A673 (cell line): ENCODE measurements around the gene IGF2BP1. TPM values are rescaled to one million over a fixed set of nuclear protein-coding genes. Genes with fewer than 3 reads are reported as not detected.
"Not testable (repeated sequence)": the region's sequence is repeated elsewhere in the genome, so short reads cannot be mapped to it uniquely, and the experiment has no call there.

ENCODE experiments used
- BruUV-seq: library from RNA; stranded (reverse); fragments of 400-500 nt; replicated peaks from 2 replicates; lab custom pipeline; 2021; lab: Mats Ljungman, UMichigan
- CTCF ChIA-PET: fragments of 300-600 bp; sonication (Branson Sonifier 250); formaldehyde crosslinking; loops from one replicate; lab custom pipeline; 2022; ENCODE audit warnings: antibody characterized with exemption; lab: Charles Lee
- POLR2A ChIA-PET: fragments of 300-600 bp; sonication (Branson Sonifier 250); formaldehyde crosslinking; loops from one replicate; lab custom pipeline; 2022; ENCODE audit warnings: antibody characterized with exemption; ENCODE audit not compliant: low non-redundant PET; lab: Charles Lee
- DNase-seq: peaks from one replicate; pipeline ENCODE4 v3.0.0-alpha.2; 2015; ENCODE audit warnings: low spot score
- H3K27ac ChIP-seq: fragments of 200-600 bp; sonication (generic); 2 replicates; pipeline ENCODE4 v1.5.1; 2016; ENCODE audit warnings: mixed run types, low read depth, mild to moderate bottlenecking, mixed read lengths, antibody characterized with exemption, low read length; ENCODE audit not compliant: poor library complexity, severe bottlenecking
- H3K27me3 ChIP-seq: fragments of 200-600 bp; sonication (generic); replicated peaks from 2 replicates; pipeline ENCODE4 v1.6.1; 2017; ENCODE audit warnings: mixed run types, low read depth, mild to moderate bottlenecking, mixed read lengths, antibody characterized with exemption, low read length; ENCODE audit not compliant: insufficient read depth, poor library complexity
- H3K36me3 ChIP-seq: fragments of 200-600 bp; sonication (generic); 2 replicates; pipeline ENCODE4 v1.6.1; 2016; ENCODE audit warnings: mixed run types, mild to moderate bottlenecking, mixed read lengths, antibody characterized with exemption, low read length; ENCODE audit not compliant: insufficient read depth, poor library complexity, severe bottlenecking
- H3K4me1 ChIP-seq: fragments of 200-600 bp; sonication (generic); 2 replicates; pipeline ENCODE4 v1.6.1; 2017; ENCODE audit warnings: mixed run types, mild to moderate bottlenecking, mixed read lengths, antibody characterized with exemption, low read length; ENCODE audit not compliant: insufficient read depth, poor library complexity, severe bottlenecking
- H3K4me3 ChIP-seq: fragments of 200-600 bp; sonication (generic); 2 replicates; pipeline ENCODE4 v1.5.1; 2016; ENCODE audit warnings: low read depth, mixed run types, mild to moderate bottlenecking, mixed read lengths, low read length; ENCODE audit not compliant: poor library complexity, severe bottlenecking
- H3K9me3 ChIP-seq: fragments of 200-600 bp; sonication (generic); 2 replicates; pipeline ENCODE4 v1.6.1; 2016; ENCODE audit warnings: mixed run types, low read depth, mild to moderate bottlenecking, mixed read lengths, antibody characterized with exemption, low read length; ENCODE audit not compliant: poor library complexity, severe bottlenecking
- CTCF ChIP-seq: fragments of 300-800, 200-600 bp; sonication (generic); conservative IDR thresholded peaks from 2 replicates; pipeline ENCODE4 v1.5.1; 2017; ENCODE audit warnings: low read depth, mild to moderate bottlenecking, antibody characterized with exemption, low read length, moderate library complexity, mixed read lengths
- EZH2 ChIP-seq: fragments of 200-600 bp; sonication (generic); IDR thresholded peaks from 2 replicates; pipeline ENCODE4 v1.6.1; 2017; ENCODE audit warnings: borderline replicate concordance, low read depth, mild to moderate bottlenecking, mixed read lengths, antibody characterized with exemption, low read length; ENCODE audit not compliant: poor library complexity, severe bottlenecking
- intact Hi-C: fragments of 100-400 bp; cut with micrococcal nuclease; formaldehyde crosslinking; loops from one replicate; pipeline ENCODE4 v1.10.0; 2022; ENCODE audit not compliant: unreplicated experiment
- total RNA-seq: library from RNA; stranded (reverse); gene quantifications from 2 replicates; pipeline ENCODE4 v1.2.3, GENCODE V29; 2021

Gene IGF2BP1
- total RNA-seq, 1 experiment from 2014 or later = 517 TPM

DNA sequence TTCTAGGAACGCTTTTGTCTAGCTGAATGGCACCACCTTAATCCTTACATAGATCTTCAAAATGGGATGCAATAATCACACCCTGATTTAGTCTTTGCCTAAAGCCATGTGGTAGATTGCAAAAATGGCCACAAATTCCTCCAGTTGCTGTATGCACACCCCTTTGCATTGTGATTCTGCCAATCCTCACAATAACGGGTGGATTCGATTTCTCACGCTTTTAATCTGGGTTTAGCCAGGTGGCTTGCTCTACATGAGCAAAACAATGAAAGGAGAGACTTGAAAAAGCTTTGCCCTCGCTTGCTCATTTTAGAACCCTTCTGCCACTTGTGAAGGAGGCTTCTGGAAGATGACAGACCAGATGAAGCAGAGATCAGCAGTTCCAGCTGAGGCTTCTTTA is 85.0 kb downstream of the IGF2BP1 start:
- TF ChIP-seq CTCF (no peak), EZH2 (no peak)
- CTCF ChIA-PET = no interaction called here

DNA sequence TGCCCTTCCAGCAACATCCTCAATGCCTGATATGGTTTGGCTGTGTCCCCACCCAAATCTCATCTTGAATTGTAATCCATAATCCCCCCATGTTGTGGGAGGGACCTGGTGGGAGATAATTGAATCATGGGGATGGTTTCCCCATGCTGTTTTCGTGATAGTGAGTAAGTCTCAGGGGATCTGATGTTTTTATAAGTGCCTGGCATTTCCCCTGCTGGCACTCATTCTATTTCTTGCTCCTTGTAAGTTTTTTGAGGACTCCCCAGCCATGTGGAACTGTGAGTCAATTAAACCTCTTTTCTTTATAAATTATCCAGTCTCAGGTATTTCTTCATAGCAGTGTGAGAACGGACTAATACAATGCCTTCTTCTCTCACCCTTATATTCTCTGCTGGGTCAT is 87.9 kb downstream of the IGF2BP1 start:
- H3K4me1 ChIP-seq, H3K27me3 ChIP-seq, BruUV-seq, H3K27ac ChIP-seq, H3K9me3 ChIP-seq, H3K4me3 ChIP-seq, H3K36me3 ChIP-seq, POLR2A ChIA-PET, CTCF ChIA-PET, intact Hi-C loops: not testable (repeated sequence)
- peak; percentile 41 for DNase-seq

More for the DNA sequence above, 85.0 kb downstream of the IGF2BP1 start:
- intact Hi-C loops = no loop called here
- BruUV-seq = no TSS peak
- no peaks in the 10 kb centered on the region for H3K9me3 ChIP-seq
- H3K4me1 ChIP-seq = no peaks in the 10 kb centered on the region
- no peak overlapping the region for H3K27ac ChIP-seq
- no peak overlapping the region for H3K4me3 ChIP-seq
- H3K36me3 ChIP-seq = no peaks in the 10 kb centered on the region
- DNase-seq = no peak
- H3K27me3 ChIP-seq = no peaks in the 10 kb centered on the region
- POLR2A ChIA-PET = no interaction called here

DNA sequence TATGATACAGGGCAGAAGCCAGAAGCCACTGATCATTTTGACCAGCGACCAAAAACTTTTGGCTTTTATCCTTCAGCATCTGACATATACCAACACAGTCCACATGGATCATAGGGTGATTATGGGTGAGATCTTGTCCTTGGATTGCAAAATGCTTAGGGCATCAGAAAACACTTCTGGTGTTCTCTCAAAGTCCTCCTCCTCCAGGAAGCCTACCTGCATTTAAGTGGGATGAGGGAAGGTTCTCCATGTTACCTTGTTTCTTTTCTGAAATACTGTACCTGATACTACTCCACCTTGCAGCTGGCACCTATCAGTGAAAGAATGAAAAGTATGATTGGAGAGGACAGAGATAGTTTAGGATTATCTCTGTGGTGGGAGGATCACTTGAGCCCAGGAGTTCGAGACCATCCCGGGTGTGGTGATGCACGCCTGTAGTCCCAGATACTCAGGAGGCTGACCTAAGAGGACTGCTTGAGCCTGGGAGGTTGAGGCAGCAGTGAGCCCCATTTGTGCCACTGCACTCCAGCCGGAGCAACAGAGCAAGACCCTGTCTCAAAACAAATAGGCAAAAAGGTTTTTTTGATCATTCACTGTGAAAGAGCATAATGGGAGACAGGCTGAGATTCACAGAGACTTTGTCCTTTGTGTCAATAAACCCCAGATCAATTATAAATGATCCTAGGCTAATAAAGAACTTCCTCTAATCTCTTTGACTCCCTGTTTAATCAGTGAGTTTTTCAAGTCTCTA is 88.6 kb downstream of the IGF2BP1 start:
- no peaks in the 10 kb centered on the region for H3K27me3 ChIP-seq
- CTCF ChIA-PET = no interaction called here
- no peak overlapping the region for H3K4me3 ChIP-seq
- POLR2A ChIA-PET = no interaction called here
- H3K9me3 ChIP-seq = no peaks in the 10 kb centered on the region
- no peak for DNase-seq
- BruUV-seq = no TSS peak
- no peaks in the 10 kb centered on the region for H3K36me3 ChIP-seq
- no peak for TF ChIP-seq CTCF
- TF ChIP-seq EZH2 = no peak
- H3K4me1 ChIP-seq = no peaks in the 10 kb centered on the region
- intact Hi-C loops = no loop called here
- no peak overlapping the region for H3K27ac ChIP-seq

DNA sequence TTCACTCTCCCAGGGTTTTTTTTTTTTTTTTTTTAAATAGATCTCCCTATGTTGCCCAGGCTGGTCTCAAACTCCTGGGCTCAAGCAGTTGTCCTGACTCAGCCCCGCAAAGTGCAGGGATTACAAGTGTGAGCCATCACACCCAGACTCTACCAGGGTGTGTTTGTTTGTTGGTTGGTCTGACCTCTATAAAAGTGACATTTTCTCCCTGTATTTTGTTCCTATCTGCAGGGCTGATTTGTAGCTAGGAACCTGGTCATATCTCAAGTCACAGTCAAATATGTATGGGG is 89.1 kb downstream of the IGF2BP1 start:
- intact Hi-C loops = no loop called here
- Histone ChIP-seq H3K27me3 (no peaks in the 10 kb centered on the region), H3K36me3 (no peaks in the 10 kb centered on the region), H3K27ac (no peak overlapping the region), H3K4me3 (no peak overlapping the region), H3K9me3 (no peaks in the 10 kb centered on the region), H3K4me1 (no peaks in the 10 kb centered on the region)
- ChIA-PET POLR2A (no interaction called here), CTCF (no interaction called here)
- no TSS peak for BruUV-seq
- TF ChIP-seq CTCF (no peak), EZH2 (no peak)
- DNase-seq = no peak
